Measurements from ENCODE around the gene PCDH8.
A peak's percentile ranks its signal among the peaks of the same experiment; 100 is the strongest.

The PCDH8 gene, protein sequence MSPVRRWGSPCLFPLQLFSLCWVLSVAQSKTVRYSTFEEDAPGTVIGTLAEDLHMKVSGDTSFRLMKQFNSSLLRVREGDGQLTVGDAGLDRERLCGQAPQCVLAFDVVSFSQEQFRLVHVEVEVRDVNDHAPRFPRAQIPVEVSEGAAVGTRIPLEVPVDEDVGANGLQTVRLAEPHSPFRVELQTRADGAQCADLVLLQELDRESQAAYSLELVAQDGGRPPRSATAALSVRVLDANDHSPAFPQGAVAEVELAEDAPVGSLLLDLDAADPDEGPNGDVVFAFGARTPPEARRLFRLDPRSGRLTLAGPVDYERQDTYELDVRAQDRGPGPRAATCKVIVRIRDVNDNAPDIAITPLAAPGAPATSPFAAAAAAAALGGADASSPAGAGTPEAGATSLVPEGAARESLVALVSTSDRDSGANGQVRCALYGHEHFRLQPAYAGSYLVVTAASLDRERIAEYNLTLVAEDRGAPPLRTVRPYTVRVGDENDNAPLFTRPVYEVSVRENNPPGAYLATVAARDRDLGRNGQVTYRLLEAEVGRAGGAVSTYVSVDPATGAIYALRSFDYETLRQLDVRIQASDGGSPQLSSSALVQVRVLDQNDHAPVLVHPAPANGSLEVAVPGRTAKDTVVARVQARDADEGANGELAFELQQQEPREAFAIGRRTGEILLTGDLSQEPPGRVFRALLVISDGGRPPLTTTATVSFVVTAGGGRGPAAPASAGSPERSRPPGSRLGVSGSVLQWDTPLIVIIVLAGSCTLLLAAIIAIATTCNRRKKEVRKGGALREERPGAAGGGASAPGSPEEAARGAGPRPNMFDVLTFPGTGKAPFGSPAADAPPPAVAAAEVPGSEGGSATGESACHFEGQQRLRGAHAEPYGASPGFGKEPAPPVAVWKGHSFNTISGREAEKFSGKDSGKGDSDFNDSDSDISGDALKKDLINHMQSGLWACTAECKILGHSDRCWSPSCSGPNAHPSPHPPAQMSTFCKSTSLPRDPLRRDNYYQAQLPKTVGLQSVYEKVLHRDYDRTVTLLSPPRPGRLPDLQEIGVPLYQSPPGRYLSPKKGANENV

DNA sequence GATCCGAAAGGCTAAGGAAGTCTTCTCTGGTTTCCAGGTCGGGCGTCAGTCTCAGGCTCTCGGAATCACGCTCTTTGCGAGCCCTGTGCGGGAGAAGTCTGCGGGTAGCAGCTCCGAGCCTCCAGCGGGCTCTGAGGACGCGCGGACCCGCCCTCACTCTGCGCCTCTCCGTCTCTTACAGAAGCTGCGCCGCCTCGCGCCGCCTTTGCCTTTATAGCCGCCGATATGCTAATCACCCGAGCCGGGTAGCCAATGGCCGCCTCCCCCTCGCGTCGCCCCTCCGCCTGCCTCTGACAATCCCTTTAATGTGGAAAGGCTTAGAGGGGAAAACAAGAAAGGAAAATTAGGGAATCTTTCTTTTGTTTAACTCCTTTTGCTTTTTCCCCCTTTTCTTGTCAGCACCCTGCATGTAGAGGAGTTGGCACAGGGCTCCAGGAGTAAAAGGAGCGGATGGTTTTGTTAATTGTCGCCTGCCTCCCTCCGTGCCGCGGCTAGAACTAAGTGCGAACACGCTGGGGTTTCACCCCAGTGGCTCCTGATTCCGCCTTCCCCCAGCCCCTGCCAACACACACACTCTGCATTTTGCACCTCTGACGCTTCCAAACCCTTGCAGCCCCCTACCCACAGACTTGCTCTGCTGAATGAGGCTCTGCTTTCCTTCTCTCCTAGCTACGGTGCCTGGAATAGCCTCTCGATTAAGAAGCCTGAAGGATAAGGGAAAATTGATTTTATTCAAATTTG lies at the start of gene PCDH8:
Gene PCDH8, minus strand, starts transcription at position 186 of the 741 bp plus-strand sequence. CDS start 204 bp downstream, outside the sequence.
- peak; percentile 72 for DNase-seq

GRCh38 chr13:52896827-52897659 lies 48.6 kb upstream of the PCDH8 start:
- no peak for DNase-seq

GRCh38 chr13:52894413-52894812 lies 46.0 kb upstream of the PCDH8 start:
- DNase-seq = no peak

GRCh38 chr13:52892925-52893324 lies 44.5 kb upstream of the PCDH8 start:
- no peak for DNase-seq

DNA sequence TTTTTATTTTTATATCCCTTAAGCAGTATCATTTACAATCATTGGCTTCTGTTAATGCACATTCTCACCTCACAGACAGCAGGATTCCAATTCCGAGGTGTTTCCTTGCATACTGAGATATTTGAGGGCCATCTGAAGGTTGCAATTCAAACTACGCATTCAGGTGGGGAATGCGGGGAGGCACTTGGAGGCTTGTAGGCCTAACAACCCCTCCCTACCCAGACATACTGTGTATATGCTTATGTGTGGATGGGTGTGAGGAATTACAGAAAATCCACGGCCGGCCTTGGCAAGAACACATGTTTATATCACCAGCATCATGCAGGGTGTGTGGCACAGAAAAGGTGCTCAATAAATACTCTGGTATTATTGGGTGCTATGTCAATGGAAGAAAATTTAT lies 43.3 kb upstream of the PCDH8 start:
- DNase-seq = no peak

GRCh38 chr13:52887165-52887564 lies 38.7 kb upstream of the PCDH8 start:
- DNase-seq = no peak

GRCh38 chr13:52885141-52885540 lies 36.7 kb upstream of the PCDH8 start:
- DNase-seq = no peak

GRCh38 chr13:52884429-52885010 lies 36.1 kb upstream of the PCDH8 start:
- DNase-seq = no peak

DNA sequence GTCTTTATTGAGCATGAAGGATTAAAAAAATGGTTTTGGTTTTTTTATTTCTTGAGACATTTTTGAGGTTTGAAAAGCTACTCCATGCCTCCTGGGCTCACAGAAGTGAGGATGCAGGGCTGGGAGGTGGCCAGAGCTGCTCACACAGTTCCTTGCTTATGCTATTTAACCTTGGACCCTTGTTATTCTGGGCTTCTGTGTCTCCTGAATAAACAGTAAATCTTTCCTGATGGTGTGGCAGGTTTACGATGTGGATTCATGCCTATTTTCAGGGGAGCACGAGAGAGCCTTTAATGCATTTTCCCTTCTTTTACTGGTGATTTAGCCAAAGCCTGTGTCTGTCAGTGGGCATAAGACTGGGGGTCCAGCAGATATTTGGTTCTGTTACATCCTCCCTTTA lies 34.3 kb upstream of the PCDH8 start:
- DNase-seq = no peak

- DNase-seq = no peak
Observed at GRCh38 chr13:52879950-52880741, 31.7 kb upstream of the PCDH8 start.

GRCh38 chr13:52878831-52879230 lies 30.4 kb upstream of the PCDH8 start:
- no peak for DNase-seq

GRCh38 chr13:52870143-52870542 lies 21.7 kb upstream of the PCDH8 start:
- DNase-seq = no peak

GRCh38 chr13:52869621-52870020 lies 21.2 kb upstream of the PCDH8 start:
- DNase-seq = no peak

GRCh38 chr13:52869050-52869449 lies 20.6 kb upstream of the PCDH8 start:
- DNase-seq = no peak

- DNase-seq = no peak
Observed at GRCh38 chr13:52868190-52868589, 19.8 kb upstream of the PCDH8 start.

DNA sequence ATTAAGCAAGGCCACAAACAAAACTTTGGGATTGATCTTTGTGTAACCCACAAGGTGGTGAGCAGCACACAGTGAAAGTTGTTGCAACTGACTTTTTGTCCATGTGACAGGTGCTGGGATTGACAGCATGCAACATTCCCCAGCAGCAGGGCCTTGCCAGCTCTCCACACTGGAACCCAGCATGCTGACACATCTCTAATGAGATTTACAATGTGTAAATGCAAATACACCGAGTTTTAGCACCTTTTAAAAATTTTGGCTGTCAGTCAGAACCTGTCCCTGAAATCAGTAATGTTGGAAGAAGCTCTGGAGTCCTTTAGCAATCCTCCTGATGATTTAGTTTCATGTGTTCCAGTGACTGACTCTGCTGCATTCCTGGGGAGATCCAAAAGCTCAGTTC lies 16.5 kb upstream of the PCDH8 start:
- no peak for DNase-seq

DNA sequence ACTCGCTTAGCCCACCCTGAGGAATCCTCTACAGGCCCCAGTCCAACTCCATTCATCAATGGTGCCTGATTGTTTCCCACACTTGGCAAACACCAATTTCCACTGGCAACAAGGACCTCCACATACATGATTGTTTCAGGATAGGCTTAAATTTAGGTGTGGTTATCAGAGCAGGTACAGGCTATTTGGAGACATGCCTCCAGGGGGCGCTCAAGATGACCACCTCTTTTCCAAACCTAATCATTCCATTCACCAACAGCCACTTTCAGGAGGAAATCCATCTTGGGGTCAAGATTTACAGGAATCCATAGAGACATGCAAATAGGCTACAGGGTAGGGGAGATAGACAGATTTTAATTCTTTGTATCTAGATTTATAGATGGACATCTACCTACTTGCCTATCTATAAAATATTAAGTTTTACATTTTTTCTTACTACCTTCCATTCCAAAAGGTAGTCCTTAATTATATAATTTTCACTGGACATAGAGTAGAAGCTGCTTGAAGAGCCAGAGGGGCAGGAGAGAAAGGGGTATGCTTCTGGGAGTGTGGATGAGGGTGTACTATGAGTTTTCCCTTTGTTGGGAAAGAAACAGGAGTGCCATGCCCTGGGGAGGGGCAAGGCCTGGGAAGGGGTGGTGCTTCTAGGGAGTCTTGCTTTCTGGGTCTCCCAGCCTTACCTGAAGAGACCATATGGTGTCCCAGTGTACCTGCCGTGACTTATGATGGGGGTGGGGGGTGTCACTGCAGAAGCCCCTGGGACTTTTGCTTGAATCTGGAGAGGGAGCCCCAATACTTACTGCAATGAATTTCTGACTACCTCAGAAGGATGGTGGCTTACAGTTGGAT lies 14.1 kb upstream of the PCDH8 start:
- no peak for DNase-seq

GRCh38 chr13:52852444-52852843 lies 4.0 kb upstream of the PCDH8 start:
- DNase-seq = peak; percentile 27

DNA sequence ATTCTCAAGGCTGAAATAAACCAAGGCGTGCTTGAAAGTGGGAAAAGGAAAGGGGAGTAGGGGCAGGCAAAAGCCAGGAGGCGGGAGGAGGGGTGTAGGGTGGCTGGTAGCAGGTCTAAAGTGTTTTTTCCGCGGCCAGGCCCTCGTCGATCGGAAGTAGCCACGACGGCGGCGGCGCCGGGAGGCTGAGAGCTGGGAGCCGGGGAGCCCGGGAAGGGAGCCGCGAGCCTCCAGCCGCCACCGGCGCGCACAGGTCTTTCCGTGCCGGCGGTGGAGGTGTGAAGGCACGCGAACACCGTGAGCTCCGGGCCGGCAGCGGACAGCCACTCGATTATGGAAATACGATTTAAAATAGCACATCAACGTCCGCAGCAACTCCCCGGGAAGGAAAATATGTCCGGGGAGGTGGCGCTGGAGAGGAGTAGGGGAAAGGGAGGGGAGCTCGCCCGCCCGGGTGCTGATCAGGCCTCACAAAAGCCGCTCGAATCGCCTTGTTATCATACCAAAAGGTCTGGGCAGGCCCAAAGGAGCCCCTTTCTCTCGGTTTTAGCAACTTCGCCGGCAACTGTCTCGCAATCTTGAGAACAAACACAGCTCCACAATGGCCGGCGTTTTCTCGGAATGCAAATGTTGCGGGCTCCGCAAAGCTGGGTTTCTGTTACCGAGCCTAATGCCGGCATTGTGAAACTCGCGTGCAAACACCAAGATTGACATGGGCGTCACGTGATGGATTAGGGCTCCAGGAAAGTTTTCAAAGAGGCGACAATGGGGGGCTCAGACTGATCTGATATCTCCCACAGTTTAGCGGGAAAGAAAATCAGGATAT lies 2.9 kb upstream of the PCDH8 start:
- no peak for DNase-seq
